Cardiac fibroblast (primary cell): ENCODE results near the gene ABHD18.
A peak's percentile ranks its signal among the peaks of the same experiment; 100 is the strongest.
"Not testable (repeated sequence)": the region's sequence is repeated elsewhere in the genome, so short reads cannot be mapped to it uniquely, and the experiment has no call there.

Experiments used
- DNase-seq, 2 donors: peaks; one replicate each; pipeline versions ENCODE4 v3.0.0 to v3.0.0-alpha.2; 2010; ENCODE audit warnings: low read depth in 2 of 2
- H3K4me3 ChIP-seq, 2 donors: replicated peaks in 1 of 2; 1 replicate in 1 of 2; 2 replicates in 1 of 2; pipeline ENCODE4 v1.5.1; 2011; ENCODE audit warnings: low read depth in 2 of 2, low read length in 2 of 2, mild to moderate bottlenecking in 2 of 2, moderate library complexity in 1 of 2
- TF ChIP-seq, protein P1 (sequence below): IDR thresholded peaks from one replicate; pipeline ENCODE4 v1.5.1; 2011; ENCODE audit warnings: low read depth, mild to moderate bottlenecking, low read length, inconsistent platforms

Gene ABHD18

DNA sequence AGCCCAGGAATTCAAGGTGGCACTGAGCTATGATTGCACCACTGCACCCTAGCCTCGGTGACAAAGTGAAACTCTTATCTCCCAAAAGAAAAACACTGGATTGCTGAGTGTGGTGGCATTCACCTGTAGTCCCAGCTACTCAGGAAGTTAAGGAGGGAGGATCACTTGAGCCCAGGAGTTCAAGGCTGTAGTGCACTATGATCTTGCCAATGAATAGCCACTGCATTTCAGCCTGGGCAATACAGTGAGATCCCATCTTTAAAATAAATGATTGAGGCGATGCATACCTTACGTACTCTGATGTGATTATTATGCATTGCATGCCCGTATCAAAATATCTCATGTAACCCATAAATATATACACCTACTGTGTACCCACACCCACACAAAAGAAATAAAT is 64.7 kb downstream of the ABHD18 start:
- DNase-seq: no peak
- H3K4me3 ChIP-seq: no peak overlapping the region
- TF ChIP-seq, protein P1, sequence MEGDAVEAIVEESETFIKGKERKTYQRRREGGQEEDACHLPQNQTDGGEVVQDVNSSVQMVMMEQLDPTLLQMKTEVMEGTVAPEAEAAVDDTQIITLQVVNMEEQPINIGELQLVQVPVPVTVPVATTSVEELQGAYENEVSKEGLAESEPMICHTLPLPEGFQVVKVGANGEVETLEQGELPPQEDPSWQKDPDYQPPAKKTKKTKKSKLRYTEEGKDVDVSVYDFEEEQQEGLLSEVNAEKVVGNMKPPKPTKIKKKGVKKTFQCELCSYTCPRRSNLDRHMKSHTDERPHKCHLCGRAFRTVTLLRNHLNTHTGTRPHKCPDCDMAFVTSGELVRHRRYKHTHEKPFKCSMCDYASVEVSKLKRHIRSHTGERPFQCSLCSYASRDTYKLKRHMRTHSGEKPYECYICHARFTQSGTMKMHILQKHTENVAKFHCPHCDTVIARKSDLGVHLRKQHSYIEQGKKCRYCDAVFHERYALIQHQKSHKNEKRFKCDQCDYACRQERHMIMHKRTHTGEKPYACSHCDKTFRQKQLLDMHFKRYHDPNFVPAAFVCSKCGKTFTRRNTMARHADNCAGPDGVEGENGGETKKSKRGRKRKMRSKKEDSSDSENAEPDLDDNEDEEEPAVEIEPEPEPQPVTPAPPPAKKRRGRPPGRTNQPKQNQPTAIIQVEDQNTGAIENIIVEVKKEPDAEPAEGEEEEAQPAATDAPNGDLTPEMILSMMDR: no peak

DNA sequence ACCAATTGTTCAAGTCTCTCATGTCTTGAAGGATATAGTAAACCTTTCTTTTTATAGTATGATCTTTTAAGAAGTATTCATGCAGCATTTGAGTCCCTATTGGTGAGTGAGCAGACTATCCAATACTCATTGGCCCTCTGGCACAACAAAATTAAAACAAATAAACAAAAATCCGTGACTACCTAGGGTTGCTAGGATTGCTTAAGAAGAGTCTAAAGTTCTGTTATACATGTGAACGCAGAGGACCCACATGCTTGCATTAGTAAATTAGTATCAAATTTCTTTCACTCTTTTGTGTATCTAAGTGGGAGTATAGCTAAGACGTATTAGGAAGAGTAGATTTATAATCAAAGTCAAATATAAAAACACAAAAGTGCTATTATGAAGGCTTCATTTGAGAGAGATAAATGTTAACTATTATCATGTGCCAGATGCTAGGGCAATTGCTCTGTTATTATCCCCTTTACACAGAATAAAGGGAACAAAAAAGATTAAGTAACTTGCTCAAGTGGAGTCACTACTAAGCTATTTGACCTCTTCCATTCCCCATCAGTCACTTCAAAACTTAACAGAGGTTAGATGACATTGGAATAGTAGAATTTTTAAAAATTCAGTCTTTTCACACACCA is 66.7 kb downstream of the ABHD18 start:
- DNase-seq: no peak
- TF ChIP-seq, protein P1: no peak
- H3K4me3 ChIP-seq: no peak overlapping the region

DNA sequence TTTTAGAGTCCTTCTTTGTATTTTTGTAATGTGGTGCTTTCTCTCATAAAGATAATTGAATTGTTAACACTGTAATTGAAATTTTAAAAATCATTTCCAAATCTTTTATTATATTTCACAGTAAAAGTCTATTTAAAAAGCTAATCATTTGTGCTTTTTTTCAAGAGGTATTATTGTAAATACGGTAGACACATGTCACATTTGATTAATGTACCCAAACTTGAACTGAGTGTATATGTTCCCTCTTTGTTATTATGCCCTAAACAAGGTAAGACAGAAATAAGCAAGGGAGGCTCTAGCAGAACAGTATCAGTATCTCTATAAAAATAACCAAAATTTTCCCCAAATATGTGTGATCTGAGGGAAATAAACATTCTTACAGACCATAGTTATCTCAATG is 74.4 kb downstream of the ABHD18 start:
- H3K4me3 ChIP-seq: no peak overlapping the region
- DNase-seq: no peak
- TF ChIP-seq, protein P1: no peak

DNA sequence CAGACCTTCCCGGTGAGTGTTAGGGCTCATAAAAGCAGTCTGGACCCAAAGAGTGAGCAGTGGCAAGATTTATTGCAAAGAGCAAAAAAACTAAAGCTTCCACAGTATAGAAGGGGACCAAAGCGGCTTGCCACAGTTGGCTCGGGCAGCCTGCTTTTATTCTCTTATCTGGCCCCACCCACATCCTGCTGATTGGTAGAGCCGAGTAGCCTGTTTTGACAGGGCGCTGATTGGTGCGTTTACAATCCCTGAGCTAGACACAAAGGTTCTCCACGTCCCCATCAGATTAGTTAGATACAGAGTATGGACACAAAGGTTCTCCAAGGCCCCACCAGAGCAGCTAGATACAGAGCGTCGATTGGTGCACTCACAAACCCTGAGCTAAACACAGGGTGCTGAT is 81.8 kb downstream of the ABHD18 start:
- H3K4me3 ChIP-seq, DNase-seq: not testable (repeated sequence)

DNA sequence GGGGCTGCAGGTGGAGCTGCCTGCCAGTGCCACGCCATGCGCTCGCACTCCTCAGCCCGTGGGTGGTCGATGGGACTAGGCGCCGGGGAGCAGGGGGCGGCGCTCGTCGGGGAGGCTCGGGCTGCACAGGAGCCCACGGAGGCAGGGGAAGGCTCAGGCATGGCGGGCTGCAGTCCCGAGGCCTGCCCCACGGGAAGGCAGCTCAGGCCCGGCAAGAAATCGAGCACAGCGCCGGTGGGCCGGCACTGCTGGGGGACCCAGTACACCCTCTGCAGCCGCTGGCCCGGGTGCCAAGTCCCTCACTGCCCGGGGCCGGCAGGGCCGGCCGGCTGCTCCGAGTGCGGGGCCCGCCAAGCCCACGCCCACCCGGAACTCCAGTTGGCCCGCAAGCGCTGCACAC is 82.3 kb downstream of the ABHD18 start:
- DNase-seq, H3K4me3 ChIP-seq: not testable (repeated sequence)

DNA sequence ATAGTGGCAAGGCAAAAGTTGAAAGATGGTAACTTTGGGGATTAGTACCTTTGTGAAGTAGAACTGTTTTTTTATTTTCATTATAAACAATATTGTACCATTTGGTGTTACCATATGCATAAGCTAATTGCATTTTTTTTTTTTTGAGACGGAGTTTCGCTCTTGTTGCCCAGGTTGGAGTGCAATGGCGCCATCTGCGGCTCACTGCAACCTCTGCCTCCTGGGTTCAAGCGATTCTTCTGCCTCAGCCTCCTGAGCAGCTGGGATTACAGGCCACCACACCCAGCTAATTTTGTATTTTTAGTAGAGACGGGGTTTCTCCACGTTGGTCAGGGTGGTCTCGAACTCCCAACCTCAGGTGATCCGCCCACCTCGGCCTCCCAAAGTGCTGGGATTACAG is 86.0 kb downstream of the ABHD18 start:
- peak in 1 of 2 donors; percentile 17 for DNase-seq
- not testable (repeated sequence) for H3K4me3 ChIP-seq

DNA sequence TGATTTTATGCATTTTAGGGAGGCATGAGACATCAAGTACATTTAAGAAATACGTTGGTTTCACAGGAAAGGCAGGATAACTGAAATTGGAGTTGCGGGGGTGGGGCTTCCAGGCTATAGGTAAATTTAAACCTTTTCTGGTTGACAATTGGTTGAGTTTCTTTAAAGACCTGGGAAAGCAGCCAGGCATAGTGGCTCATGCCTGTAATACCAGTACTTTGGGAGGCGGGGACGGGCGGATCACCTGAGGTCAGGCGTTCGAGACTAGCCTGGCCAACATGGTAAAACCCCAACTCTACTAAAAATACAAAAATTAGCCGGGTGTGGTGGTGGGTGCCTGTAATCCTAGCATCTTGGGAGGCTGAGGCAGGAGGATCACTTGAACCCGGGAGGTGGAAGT is 89.7 kb downstream of the ABHD18 start:
- DNase-seq, H3K4me3 ChIP-seq: not testable (repeated sequence)

DNA sequence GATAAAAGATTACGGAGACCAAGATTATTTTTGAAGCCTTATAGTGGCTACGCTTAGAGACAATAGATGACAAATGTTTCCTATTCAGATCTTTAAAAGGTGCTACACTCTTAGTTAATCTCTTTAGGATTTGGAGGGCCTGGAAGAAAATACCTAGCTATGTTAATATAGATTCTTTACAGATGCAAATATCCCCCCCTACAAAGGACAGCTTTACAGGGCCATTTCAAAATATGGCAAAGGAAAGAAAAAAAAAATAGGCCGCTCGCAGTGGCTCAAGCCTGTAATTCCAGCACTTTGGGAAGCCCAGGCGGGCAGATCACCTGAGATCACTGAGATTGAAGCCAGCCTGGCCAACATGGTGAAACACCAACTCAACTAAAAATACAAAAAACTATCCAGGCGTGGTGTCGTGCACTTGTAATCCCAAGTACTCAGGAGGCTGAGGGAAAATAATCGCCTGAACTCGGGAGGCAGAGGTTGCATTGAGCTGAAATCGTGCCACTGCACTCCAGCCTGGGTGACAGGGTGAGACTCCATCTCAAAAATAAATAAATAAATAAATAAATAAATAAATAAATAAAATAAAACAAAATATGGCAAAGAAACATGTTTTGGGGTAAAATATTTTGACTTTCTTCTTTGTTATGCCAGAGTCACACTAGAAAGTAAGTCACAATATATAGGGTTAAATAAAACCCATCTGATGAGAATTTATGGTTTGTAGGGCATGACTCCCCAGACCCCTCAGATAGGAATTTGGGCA is 90.4 kb downstream of the ABHD18 start:
- H3K4me3 ChIP-seq: not testable (repeated sequence)

DNA sequence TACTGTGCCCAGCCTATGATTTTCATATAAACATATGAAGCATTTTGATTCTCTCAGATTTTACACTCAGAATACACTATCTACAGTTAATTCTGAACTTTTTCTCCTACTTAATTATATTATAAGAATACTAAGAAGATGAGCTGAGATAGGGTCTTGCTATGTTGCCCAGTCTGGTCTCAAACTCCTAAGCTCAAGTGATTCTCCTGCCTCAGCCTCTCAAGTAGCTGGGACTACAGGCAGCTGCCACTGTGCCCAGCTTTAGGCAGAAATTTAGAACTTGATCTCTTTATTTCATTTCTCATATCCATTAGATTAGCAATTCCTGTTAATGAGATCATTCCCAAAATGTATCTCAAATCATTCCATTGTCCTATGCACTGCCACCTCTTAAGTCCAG is 91.2 kb downstream of the ABHD18 start:
- no peak for DNase-seq
- no peak overlapping the region for H3K4me3 ChIP-seq
- TF ChIP-seq, protein P1: no peak

More for the DNA sequence above, 90.4 kb downstream of the ABHD18 start:
- DNase-seq: not testable (repeated sequence)
